NB4 (cell line): ENCODE data around the gene LRRC17.

Source experiments
- DNase-seq: peaks from one replicate; pipeline ENCODE4 v3.0.0; 2010; ENCODE audit warnings: low read depth
- H3K4me3 ChIP-seq: one replicate; pipeline ENCODE4 v1.5.1; 2011; ENCODE audit warnings: mild to moderate bottlenecking, low read depth, low read length, moderate library complexity
- MYC ChIP-seq: IDR thresholded peaks from 2 replicates; pipeline ENCODE4 v1.6.1; 2011; ENCODE audit warnings: low read depth, low read length
- POLR2A ChIP-seq: IDR thresholded peaks from 2 replicates; pipeline ENCODE4 v1.6.1; 2011; ENCODE audit warnings: mild to moderate bottlenecking; ENCODE audit not compliant: insufficient read length; ENCODE audit errors: extremely low read depth
- TF ChIP-seq, protein P1 (sequence below): IDR thresholded peaks from one replicate; pipeline ENCODE4 v1.5.1; 2012; ENCODE audit warnings: low read depth, low read length
- TF ChIP-seq, protein P2 (sequence below): IDR thresholded peaks from 2 replicates; pipeline ENCODE4 v1.6.1; 2011; ENCODE audit warnings: low read depth, low read length

Gene LRRC17, protein sequence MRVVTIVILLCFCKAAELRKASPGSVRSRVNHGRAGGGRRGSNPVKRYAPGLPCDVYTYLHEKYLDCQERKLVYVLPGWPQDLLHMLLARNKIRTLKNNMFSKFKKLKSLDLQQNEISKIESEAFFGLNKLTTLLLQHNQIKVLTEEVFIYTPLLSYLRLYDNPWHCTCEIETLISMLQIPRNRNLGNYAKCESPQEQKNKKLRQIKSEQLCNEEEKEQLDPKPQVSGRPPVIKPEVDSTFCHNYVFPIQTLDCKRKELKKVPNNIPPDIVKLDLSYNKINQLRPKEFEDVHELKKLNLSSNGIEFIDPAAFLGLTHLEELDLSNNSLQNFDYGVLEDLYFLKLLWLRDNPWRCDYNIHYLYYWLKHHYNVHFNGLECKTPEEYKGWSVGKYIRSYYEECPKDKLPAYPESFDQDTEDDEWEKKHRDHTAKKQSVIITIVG

DNA sequence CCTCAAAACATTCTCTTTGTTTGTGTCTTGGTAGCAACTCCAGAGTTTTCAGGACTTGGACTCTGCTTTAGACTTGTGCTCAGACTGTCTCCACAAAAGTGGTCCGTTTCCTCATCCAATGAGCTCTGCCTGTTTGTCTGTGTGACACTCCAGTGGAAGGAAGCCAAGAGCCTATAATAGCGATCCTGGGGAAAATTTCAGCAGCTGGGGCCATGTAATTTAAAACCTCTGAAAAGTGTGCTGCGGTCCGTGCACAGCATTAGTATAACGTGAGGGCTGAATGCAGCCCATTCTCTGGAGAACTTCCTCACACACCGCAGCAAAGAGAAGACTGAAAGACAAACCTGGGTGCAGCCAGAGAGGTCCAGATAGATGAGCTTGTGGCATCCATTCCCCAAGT lies at the start of gene LRRC17:
Gene LRRC17 (plus strand): TSS at position 259 of the 400 bp plus-strand sequence. CDS start 20,914 bp downstream, outside the sequence.
- DNase-seq, result no peak
- TF ChIP-seq MYC, result no peak
- TF ChIP-seq, protein P1, sequence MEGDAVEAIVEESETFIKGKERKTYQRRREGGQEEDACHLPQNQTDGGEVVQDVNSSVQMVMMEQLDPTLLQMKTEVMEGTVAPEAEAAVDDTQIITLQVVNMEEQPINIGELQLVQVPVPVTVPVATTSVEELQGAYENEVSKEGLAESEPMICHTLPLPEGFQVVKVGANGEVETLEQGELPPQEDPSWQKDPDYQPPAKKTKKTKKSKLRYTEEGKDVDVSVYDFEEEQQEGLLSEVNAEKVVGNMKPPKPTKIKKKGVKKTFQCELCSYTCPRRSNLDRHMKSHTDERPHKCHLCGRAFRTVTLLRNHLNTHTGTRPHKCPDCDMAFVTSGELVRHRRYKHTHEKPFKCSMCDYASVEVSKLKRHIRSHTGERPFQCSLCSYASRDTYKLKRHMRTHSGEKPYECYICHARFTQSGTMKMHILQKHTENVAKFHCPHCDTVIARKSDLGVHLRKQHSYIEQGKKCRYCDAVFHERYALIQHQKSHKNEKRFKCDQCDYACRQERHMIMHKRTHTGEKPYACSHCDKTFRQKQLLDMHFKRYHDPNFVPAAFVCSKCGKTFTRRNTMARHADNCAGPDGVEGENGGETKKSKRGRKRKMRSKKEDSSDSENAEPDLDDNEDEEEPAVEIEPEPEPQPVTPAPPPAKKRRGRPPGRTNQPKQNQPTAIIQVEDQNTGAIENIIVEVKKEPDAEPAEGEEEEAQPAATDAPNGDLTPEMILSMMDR, result no peak
- TF ChIP-seq, protein P2, sequence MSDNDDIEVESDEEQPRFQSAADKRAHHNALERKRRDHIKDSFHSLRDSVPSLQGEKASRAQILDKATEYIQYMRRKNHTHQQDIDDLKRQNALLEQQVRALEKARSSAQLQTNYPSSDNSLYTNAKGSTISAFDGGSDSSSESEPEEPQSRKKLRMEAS, result no peak
- TF ChIP-seq POLR2A, result no peak
- no peak within 1 kb of the TSS for H3K4me3 ChIP-seq

DNA sequence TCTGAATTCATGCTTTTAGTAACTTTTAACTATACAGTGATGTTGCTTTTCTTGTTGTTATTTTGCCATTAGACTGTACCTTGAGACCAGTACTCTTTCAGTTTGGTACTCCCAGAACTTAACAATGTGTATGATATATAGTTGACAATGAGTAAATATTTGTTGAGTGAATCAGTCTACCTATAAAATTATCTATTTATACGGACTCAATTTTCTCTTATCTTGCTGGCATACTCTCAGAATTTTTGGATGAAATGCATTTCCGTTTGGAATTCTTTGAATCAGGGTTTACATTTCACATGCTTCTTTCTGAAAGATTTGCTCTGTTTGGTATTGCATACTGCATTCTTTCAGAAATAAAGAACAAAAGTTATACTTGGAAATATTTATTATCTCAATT lies 47.8 kb upstream of the LRRC17 start:
- no peak for TF ChIP-seq POLR2A
- DNase-seq, result no peak

DNA sequence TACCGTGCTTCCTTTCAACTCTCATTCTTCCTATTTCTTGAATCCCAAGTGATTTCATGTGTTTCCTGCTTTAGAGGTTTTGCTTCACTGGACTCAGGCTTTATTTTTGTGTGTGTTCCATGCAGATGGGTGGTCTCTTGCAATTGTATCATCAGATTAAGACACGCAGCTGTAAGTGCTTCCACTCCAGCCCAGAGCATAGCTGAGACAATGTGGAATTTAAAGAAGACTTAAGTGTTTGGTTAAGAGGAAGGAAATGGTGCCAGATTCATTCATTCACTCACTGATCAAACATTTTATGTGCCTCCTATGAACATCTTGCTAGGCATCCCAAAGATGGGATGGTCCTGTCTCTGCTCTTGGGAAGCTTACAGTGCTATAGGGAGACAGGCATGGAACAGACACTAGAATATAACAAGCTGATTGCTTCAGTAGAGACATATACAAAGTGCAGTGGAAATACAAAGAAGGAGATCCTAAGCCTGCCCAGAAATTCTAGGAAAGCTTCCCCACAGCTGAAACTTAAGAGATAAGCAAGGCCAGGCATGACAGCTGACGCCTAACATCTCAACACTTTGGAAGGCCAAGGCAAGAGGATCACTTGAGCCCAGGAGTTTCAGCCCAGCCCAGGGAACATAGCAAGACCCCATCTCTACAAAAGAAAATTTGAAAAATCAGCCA lies 46.1 kb upstream of the LRRC17 start:
- TF ChIP-seq, protein P1, result no peak
- TF ChIP-seq MYC (no peak), POLR2A (no peak)
- TF ChIP-seq, protein P2, result no peak
- no peak for DNase-seq
- no peak overlapping the region for H3K4me3 ChIP-seq

More for the DNA sequence above, 47.8 kb upstream of the LRRC17 start:
- no peak overlapping the region for H3K4me3 ChIP-seq

DNA sequence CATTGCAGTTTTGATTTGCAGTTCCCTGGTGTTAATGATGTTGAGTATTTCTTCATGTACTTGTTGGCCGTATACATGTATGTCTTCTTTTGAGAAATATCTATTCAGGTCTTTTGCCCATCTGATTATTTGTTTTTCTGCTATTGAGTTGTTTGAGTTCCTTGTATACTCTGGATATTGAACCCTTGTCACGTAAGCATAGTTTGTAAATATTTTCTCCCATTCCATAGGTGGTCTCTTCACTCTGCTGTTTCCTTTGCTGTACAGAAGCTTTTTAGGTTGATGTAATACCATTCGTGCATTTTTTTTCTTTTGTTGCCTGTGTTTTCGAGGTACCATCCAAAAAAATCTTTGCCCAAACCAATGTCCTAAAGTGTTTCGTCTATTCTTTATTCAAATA lies 43.6 kb upstream of the LRRC17 start:
- no peak for DNase-seq
- TF ChIP-seq, protein P2, result no peak
- TF ChIP-seq, protein P1, result no peak
- no peak for TF ChIP-seq MYC
- no peak for TF ChIP-seq POLR2A
- no peak overlapping the region for H3K4me3 ChIP-seq

DNA sequence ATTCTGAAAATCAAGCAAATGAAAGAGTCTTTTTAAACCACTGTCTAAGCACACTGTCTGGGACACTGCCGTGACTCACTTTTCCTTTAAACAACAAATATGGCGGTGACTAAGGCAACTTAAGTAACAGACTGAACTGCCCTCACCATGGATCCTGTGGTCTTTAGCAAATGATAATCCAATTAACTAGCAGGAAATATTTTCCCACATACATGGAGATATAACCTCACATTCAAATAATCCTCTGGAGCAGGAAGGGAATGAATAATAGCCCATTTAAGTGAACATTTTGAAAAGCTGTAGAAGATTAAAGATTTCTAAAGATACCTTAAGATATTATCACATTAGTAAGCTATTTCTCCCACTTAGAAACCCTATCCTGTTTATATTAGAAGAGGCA lies 40.3 kb upstream of the LRRC17 start:
- no peak for DNase-seq
- no peak overlapping the region for H3K4me3 ChIP-seq
- no peak for TF ChIP-seq POLR2A
- TF ChIP-seq, protein P2, result no peak
- TF ChIP-seq, protein P1, result no peak
- no peak for TF ChIP-seq MYC

DNA sequence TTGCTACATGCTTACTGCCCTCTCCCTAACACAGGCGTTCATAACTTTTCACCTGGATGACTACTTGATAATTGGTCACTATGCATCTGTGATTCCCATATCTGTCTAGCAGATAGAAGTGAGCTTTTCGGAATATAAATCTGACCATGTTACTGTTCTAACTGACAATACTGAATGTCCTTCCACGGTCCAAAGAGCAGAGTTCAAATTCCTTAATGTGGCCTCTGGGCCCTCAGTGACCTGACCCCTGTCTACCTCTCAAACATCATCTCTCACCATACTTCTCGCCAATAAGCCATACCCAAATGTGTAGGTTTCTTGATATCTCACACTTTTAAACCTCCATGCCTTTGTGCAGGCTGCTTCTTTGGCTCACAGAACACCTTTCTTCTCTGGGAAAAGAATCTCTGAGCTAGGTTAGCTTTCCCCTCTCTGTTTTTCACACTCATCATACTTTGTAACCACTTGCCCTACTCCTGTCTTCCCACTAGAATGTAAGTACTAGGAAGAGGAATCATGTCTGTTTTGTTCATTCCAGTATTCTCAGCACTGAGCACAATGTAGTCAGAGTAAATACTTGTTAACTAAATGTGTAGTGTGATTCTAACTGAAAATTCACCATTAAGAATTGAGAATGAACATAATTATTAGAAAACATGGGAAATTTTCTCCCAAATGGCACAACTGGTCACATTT lies 39.2 kb upstream of the LRRC17 start:
- no peak overlapping the region for H3K4me3 ChIP-seq
- no peak for TF ChIP-seq POLR2A
- DNase-seq, result no peak
